CD4-positive, CD25-positive, alpha-beta regulatory T cell (primary cell): ENCODE data around the gene ADGRA1. TPM values are rescaled to one million over a fixed set of nuclear protein-coding genes. Genes with fewer than 3 reads are reported as not detected.

ENCODE experiments used
- ATAC-seq, 2 donors: fragments of 150-1000 bp; cut with Tn5 transposase; one replicate each; pipeline ENCODE4 v1.10.0; 2021; ENCODE audit warnings: low read depth in 2 of 2, moderate number of reproducible peaks in 2 of 2, moderate library complexity in 1 of 2
- DNase-seq, 3 donors: peaks; one replicate each; pipeline versions ENCODE4 v3.0.0 to v3.0.0-alpha.2; 2012 to 2022; ENCODE audit warnings: mixed read lengths in 1 of 3
- H3K27ac ChIP-seq: one replicate; pipeline ENCODE4 v1.7.0; 2013; ENCODE audit warnings: mild to moderate bottlenecking, low read length; ENCODE audit not compliant: insufficient read depth, poor library complexity, severe bottlenecking
- H3K27me3 ChIP-seq: one replicate; pipeline ENCODE4 v1.7.0; 2013; ENCODE audit warnings: low read length; ENCODE audit not compliant: control insufficient read depth, insufficient read depth
- H3K36me3 ChIP-seq: one replicate; pipeline ENCODE4 v1.7.0; 2013; ENCODE audit warnings: mild to moderate bottlenecking, low read length, moderate library complexity; ENCODE audit not compliant: control insufficient read depth, insufficient read depth
- H3K4me1 ChIP-seq: 2 replicates; pipeline ENCODE4 v1.7.0; 2013; ENCODE audit warnings: mild to moderate bottlenecking, low read length; ENCODE audit not compliant: insufficient read depth, control insufficient read depth, poor library complexity, severe bottlenecking
- H3K4me3 ChIP-seq: one replicate; pipeline ENCODE4 v1.7.0; 2013; ENCODE audit warnings: low read depth, mild to moderate bottlenecking, low read length, moderate library complexity
- H3K9me3 ChIP-seq, 2 experiments: 1 replicate in 1 of 2; 2 replicates in 1 of 2; pipeline ENCODE4 v1.7.0; 2013; ENCODE audit warnings: low read length in 2 of 2, mild to moderate bottlenecking in 1 of 2, moderate library complexity in 1 of 2; ENCODE audit not compliant: control insufficient read depth in 2 of 2
- H3K27ac Mint-ChIP-seq, 3 donors: one replicate each; pipeline ENCODE4 v1.8.0; 2020 to 2022; ENCODE audit warnings: mild to moderate bottlenecking in 3 of 3, mixed read lengths in 3 of 3, moderate library complexity in 2 of 3
- H3K27me3 Mint-ChIP-seq: one replicate; pipeline ENCODE4 v1.8.0; 2022; ENCODE audit warnings: mild to moderate bottlenecking, mixed read lengths
- H3K36me3 Mint-ChIP-seq: one replicate; pipeline ENCODE4 v1.8.0; 2020; ENCODE audit warnings: mixed read lengths
- H3K4me1 Mint-ChIP-seq, 4 donors: one replicate each; pipeline ENCODE4 v1.8.0; 2020 to 2022; ENCODE audit warnings: mixed read lengths in 4 of 4, mild to moderate bottlenecking in 1 of 4
- H3K4me3 Mint-ChIP-seq, 4 donors: one replicate each; pipeline ENCODE4 v1.8.0; 2020 to 2022; ENCODE audit warnings: mild to moderate bottlenecking in 4 of 4, mixed read lengths in 4 of 4, moderate library complexity in 3 of 4
- H3K9me3 Mint-ChIP-seq, 7 donors: one replicate each; pipeline ENCODE4 v1.8.0; 2020 to 2022; ENCODE audit warnings: mixed read lengths in 7 of 7, mild to moderate bottlenecking in 3 of 7, moderate library complexity in 2 of 7
- polyA plus RNA-seq, 4 donors: library from polyadenylated mRNA; unstranded; fragments of 300-500 nt; fragmentation: Illumina TruSeq; gene quantifications; one replicate each; pipeline ENCODE4 v1.2.3, GENCODE V29; 2021
- total RNA-seq: library from RNA; stranded (reverse); gene quantifications from one replicate; pipeline ENCODE4 v1.2.3, GENCODE V29; 2022

The ADGRA1 gene, protein sequence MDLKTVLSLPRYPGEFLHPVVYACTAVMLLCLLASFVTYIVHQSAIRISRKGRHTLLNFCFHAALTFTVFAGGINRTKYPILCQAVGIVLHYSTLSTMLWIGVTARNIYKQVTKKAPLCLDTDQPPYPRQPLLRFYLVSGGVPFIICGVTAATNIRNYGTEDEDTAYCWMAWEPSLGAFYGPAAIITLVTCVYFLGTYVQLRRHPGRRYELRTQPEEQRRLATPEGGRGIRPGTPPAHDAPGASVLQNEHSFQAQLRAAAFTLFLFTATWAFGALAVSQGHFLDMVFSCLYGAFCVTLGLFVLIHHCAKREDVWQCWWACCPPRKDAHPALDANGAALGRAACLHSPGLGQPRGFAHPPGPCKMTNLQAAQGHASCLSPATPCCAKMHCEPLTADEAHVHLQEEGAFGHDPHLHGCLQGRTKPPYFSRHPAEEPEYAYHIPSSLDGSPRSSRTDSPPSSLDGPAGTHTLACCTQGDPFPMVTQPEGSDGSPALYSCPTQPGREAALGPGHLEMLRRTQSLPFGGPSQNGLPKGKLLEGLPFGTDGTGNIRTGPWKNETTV
- total RNA-seq = not detected
- not detected for polyA plus RNA-seq

- H3K27ac ChIP-seq = no peak within 1 kb of the TSS
- H3K4me1 ChIP-seq = no peaks in the 10 kb centered on the region
- ATAC-seq (no peak), DNase-seq (no peak)
- H3K36me3 Mint-ChIP-seq = no peaks in the 10 kb centered on the region
- H3K4me1 Mint-ChIP-seq = no peaks in the 10 kb centered on the region
- no peak within 1 kb of the TSS for H3K4me3 ChIP-seq
- no peaks in the 10 kb centered on the region for H3K36me3 ChIP-seq
- H3K27ac Mint-ChIP-seq = no peak within 1 kb of the TSS
- H3K9me3 Mint-ChIP-seq = peaks cover 0 to 4% (median 0%) of the 10 kb centered on the region in 7 donors
- no peak within 1 kb of the TSS for H3K4me3 Mint-ChIP-seq
- H3K27me3 Mint-ChIP-seq = peaks cover 15% of the 10 kb centered on the region
- H3K9me3 ChIP-seq = no peaks in the 10 kb centered on the region
- H3K27me3 ChIP-seq = no peaks in the 10 kb centered on the region
These were observed at the start of gene ADGRA1 for GRCh38 chr10:133087679-133088178. ADGRA1 (plus strand) TSS chr10:133087924; CDS start chr10:133088910, 986 bp downstream.

DNA sequence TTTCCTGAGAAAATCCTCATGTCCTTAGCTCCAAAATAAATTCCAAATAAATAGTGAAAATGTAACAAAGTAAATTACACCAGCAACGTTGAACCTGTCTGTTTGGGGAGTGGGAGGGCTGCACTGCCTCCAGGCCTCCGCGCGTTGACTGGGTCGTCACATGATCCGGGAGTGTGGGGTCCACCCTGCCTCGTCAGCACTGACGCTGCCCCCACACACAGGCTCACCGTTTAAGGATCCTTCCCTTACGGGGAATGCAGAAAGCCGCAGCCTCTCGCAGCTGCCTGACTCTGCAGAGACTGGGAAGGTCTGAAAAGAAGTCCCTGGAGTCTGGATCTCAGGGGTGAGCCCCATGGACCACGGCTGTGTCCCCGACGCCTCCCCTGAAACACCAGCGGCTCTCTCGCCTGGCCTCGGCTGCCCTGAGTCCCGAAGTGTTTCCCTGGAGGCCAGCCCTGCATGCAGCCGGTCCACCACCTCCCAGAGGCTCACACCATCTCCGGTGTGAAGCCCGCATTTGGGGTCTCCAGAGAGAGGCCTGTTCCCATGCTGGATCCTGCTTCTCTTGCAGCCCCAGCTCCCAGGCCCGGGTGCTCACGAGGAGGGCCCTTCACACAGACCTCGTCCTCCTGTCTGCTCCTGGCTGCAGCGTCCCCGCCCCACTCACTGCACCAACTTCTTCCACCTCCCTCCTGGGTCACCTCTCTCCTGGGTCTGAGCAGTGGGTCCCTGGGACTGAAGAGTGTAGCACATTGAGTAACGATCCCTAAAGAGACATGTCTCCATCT lies 49.5 kb upstream of the ADGRA1 start:
- Histone ChIP-seq H3K4me3 (no peak overlapping the region), H3K9me3 (no peaks in the 10 kb centered on the region), H3K36me3 (no peaks in the 10 kb centered on the region), H3K27ac (no peak overlapping the region), H3K27me3 (no peaks in the 10 kb centered on the region), H3K4me1 (no peaks in the 10 kb centered on the region)
- Mint-ChIP-seq H3K9me3 (peaks cover 0 to 2% (median 0%) of the 10 kb centered on the region in 7 donors), H3K36me3 (no peaks in the 10 kb centered on the region), H3K27me3 (no peaks in the 10 kb centered on the region), H3K4me1 (no peaks in the 10 kb centered on the region), H3K4me3 (no peak overlapping the region), H3K27ac (no peak overlapping the region)
- no peak for ATAC-seq
- DNase-seq = no peak

DNA sequence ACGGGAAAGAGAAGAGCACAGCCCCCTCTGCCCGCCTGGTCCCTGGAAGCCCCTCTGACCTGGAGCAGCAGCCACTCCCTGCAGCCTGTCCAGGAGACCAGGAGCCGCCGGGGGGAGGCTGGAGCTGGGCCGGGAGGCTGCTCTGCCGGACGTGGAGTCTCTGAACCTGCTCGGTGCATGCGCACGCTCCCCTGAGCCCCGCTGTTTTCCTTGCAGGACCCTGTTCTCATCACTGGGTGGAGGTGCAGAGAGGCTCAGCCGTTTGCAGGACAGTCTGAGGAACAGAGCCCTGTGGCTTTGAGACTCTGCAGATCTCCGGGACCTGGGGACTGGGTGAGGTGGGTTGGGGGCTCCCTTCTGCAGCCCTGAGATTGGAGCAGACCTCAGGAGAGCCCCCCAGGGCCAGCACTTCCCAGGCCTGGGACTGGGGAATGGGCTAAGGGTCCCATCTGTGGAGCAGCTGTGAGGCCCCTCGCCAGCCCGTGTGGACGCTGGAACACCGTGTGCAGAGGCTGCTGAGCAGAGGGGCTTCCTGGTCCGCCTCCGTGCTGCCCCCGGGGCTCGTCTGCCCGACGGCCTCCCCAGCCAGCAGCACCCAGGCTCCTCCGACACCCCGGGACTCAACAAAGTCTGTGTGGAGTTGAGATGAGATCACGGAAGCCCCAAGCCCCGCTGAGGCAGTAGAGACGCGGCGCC lies 48.5 kb upstream of the ADGRA1 start:
- no peak overlapping the region for H3K4me3 ChIP-seq
- H3K27me3 Mint-ChIP-seq = no peaks in the 10 kb centered on the region
- H3K9me3 ChIP-seq = no peaks in the 10 kb centered on the region
- ATAC-seq (no peak), DNase-seq (no peak)
- no peaks in the 10 kb centered on the region for H3K27me3 ChIP-seq
- no peak overlapping the region for H3K27ac Mint-ChIP-seq
- no peaks in the 10 kb centered on the region for H3K36me3 ChIP-seq
- H3K4me1 Mint-ChIP-seq = no peaks in the 10 kb centered on the region
- H3K9me3 Mint-ChIP-seq = peaks cover 0 to 2% (median 0%) of the 10 kb centered on the region in 7 donors
- no peaks in the 10 kb centered on the region for H3K4me1 ChIP-seq
- H3K4me3 Mint-ChIP-seq = no peak overlapping the region
- no peak overlapping the region for H3K27ac ChIP-seq
- no peaks in the 10 kb centered on the region for H3K36me3 Mint-ChIP-seq

DNA sequence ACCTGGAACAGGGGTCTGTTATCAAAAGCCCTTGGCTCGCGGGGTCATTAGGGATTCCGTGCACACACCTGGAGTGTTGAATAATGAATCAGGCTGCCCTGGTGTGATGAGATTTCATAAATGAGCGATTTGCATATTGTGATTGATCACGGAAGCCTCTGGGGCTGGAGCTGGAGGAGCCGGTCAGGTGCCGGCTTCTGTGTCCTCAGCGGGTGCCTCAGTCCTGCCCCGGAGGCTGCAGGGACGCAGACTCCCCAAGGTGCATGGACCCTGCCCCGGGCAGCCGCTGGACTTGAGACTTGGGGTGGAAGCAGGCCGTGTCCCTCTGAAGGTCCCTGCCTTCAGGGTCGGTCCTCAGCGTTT lies 47.9 kb upstream of the ADGRA1 start:
- ATAC-seq (no peak), DNase-seq (no peak)
- Histone ChIP-seq H3K9me3 (no peaks in the 10 kb centered on the region), H3K27ac (no peak overlapping the region), H3K27me3 (no peaks in the 10 kb centered on the region), H3K4me1 (no peaks in the 10 kb centered on the region), H3K36me3 (no peaks in the 10 kb centered on the region), H3K4me3 (no peak overlapping the region)
- no peaks in the 10 kb centered on the region for H3K27me3 Mint-ChIP-seq
- H3K9me3 Mint-ChIP-seq = peaks cover 0 to 2% (median 0%) of the 10 kb centered on the region in 7 donors
- H3K4me3 Mint-ChIP-seq = no peak overlapping the region
- H3K36me3 Mint-ChIP-seq = no peaks in the 10 kb centered on the region
- H3K27ac Mint-ChIP-seq = no peak overlapping the region
- H3K4me1 Mint-ChIP-seq = no peaks in the 10 kb centered on the region

DNA sequence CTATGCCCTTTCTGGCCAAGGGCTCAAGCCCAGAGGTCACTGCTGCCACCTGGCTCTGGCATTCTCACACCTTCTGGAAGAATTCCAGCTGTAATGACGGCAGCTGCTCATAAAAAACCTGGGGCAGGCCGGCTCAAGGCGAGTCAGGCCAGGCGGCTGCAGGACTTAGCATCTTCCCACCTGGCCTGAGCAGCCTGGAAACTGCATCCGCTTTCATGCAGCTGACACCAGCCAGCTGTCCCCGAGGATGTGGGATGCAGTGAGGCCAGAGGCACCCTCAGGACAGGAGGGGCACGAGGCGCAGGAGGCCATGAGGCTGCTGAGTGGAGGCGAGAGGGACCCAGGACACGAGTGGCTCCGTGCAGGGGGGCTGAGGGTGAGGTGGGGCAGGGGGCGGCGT lies 47.5 kb upstream of the ADGRA1 start:
- Mint-ChIP-seq H3K9me3 (peaks cover 0 to 2% (median 0%) of the 10 kb centered on the region in 7 donors), H3K27me3 (no peaks in the 10 kb centered on the region), H3K36me3 (no peaks in the 10 kb centered on the region), H3K4me1 (no peaks in the 10 kb centered on the region), H3K27ac (no peak overlapping the region), H3K4me3 (no peak overlapping the region)
- H3K4me1 ChIP-seq = no peaks in the 10 kb centered on the region
- H3K9me3 ChIP-seq = no peaks in the 10 kb centered on the region
- H3K4me3 ChIP-seq = no peak overlapping the region
- H3K36me3 ChIP-seq = no peaks in the 10 kb centered on the region
- no peak overlapping the region for H3K27ac ChIP-seq
- no peak for ATAC-seq
- DNase-seq = no peak
- no peaks in the 10 kb centered on the region for H3K27me3 ChIP-seq

DNA sequence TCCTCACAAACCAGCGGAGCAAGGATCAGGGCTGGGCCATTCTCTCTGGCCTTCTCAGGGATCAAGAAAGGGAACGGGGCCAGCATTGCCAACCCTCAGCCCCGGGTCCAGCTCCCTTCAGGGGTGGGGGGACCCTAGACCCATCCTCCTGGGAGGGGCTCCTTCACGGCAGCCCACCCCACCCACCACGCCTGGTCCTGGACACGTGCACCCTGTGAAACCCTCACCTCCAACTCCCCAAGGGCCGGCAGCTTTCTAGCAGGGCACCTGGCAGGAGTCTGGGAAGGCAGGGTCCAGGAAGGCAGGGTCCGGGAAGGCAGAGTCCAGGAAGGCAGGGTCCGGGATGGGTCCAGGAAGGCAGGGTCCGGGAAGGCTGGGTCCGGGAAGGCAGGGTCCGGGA lies 46.6 kb upstream of the ADGRA1 start:
- Histone ChIP-seq H3K4me1 (no peaks in the 10 kb centered on the region), H3K27me3 (no peaks in the 10 kb centered on the region), H3K27ac (no peak overlapping the region), H3K4me3 (no peak overlapping the region), H3K36me3 (no peaks in the 10 kb centered on the region), H3K9me3 (no peaks in the 10 kb centered on the region)
- H3K36me3 Mint-ChIP-seq = no peaks in the 10 kb centered on the region
- no peaks in the 10 kb centered on the region for H3K27me3 Mint-ChIP-seq
- peaks cover 0 to 2% (median 0%) of the 10 kb centered on the region in 7 donors for H3K9me3 Mint-ChIP-seq
- DNase-seq (peak in 1 of 3 donors; percentile 9), ATAC-seq (no peak)
- H3K27ac Mint-ChIP-seq = peak overlapping the region in 1 of 3 donors; percentile 64
- no peak overlapping the region for H3K4me3 Mint-ChIP-seq
- H3K4me1 Mint-ChIP-seq = no peaks in the 10 kb centered on the region

- Mint-ChIP-seq H3K4me3 (no peak overlapping the region), H3K27me3 (no peaks in the 10 kb centered on the region), H3K27ac (no peak overlapping the region), H3K4me1 (no peaks in the 10 kb centered on the region), H3K9me3 (peaks cover 0 to 2% (median 0%) of the 10 kb centered on the region in 7 donors), H3K36me3 (no peaks in the 10 kb centered on the region)
- no peaks in the 10 kb centered on the region for H3K4me1 ChIP-seq
- no peak overlapping the region for H3K27ac ChIP-seq
- no peaks in the 10 kb centered on the region for H3K27me3 ChIP-seq
- ATAC-seq = no peak
- peak in 1 of 3 donors; percentile 16 for DNase-seq
- no peak overlapping the region for H3K4me3 ChIP-seq
- no peaks in the 10 kb centered on the region for H3K36me3 ChIP-seq
- H3K9me3 ChIP-seq = no peaks in the 10 kb centered on the region
These were observed 45.7 kb upstream of the ADGRA1 start for GRCh38 chr10:133042061-133042460.
